ENCODE results near the gene RPS14. TPM values are rescaled to one million over a fixed set of nuclear protein-coding genes. Genes with fewer than 3 reads are reported as not detected.

The RPS14 gene
- total RNA-seq, 1 donor from 2014 or later = 2,586 TPM

DNA sequence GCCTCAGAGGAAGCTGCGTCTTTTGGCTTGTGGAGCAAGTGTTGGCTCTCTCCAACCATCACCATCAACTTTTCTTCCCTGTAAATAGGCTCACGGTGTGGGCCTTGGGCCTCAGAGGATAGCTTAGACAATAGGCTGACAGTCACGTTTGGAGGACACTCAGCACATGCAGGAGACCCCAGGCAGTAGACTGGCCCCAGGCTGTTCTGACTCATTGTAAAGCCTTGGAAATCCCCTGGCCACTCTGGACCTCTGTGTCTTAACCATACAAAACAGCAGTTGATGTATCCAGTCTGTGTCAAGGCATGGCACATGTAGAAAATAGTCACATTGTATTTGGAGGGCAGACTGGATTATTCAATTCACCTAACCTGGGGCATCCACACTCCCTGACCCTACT, 55.4 kb downstream of the RPS14 start:
- no peaks in the 10 kb centered on the region for H3K27me3 Mint-ChIP-seq (ENCODE audit: low read depth)
- TF ChIP-seq, protein P1, sequence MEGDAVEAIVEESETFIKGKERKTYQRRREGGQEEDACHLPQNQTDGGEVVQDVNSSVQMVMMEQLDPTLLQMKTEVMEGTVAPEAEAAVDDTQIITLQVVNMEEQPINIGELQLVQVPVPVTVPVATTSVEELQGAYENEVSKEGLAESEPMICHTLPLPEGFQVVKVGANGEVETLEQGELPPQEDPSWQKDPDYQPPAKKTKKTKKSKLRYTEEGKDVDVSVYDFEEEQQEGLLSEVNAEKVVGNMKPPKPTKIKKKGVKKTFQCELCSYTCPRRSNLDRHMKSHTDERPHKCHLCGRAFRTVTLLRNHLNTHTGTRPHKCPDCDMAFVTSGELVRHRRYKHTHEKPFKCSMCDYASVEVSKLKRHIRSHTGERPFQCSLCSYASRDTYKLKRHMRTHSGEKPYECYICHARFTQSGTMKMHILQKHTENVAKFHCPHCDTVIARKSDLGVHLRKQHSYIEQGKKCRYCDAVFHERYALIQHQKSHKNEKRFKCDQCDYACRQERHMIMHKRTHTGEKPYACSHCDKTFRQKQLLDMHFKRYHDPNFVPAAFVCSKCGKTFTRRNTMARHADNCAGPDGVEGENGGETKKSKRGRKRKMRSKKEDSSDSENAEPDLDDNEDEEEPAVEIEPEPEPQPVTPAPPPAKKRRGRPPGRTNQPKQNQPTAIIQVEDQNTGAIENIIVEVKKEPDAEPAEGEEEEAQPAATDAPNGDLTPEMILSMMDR (IDR thresholded peaks at IDR 0.05; ENCODE audit: unreplicated experiment) = no peak
- peaks cover 34% of the 10 kb centered on the region for H3K36me3 Mint-ChIP-seq
- H3K27ac Mint-ChIP-seq = no peak overlapping the region
- no peak overlapping the region for H3K4me3 Mint-ChIP-seq
- DNase-seq (ENCODE audit: low spot score in 2 of 2, unreplicated experiment in 2 of 2) = no peak
- H3K9me3 Mint-ChIP-seq = no peaks in the 10 kb centered on the region
- no peaks in the 10 kb centered on the region for H3K4me1 Mint-ChIP-seq

DNA sequence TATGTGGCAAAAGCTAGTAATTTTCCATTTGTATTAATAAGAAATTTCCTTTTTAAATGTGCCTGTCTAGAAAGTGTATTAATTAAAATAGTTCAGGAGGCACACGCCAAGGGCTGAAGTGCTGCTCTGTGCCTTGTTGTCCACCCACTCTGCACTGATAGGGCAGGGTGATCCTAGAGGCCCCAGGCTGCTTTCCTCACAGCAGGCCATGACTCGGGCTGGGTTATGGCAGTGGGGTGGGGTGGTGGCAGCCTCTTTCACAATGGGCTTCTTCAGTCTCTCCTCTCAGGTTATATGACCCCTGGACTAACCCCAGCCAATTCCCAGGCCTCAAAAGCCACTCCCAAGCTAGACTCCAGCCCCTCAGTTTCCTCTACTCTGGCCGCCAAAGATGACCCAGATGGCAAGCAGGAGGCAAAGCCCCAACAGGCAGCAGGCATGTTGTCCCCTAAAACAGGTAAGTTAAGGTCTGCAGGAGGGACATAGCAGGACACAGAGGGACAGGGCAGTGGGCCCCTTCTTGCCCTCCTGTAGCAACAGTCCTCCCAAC, 56.4 kb downstream of the RPS14 start:
- no peak for DNase-seq (ENCODE audit: low spot score in 2 of 2, unreplicated experiment in 2 of 2)
- Mint-ChIP-seq H3K36me3 (peaks cover 30% of the 10 kb centered on the region), H3K27ac (no peak overlapping the region), H3K27me3 (ENCODE audit: low read depth) (no peaks in the 10 kb centered on the region), H3K4me1 (no peaks in the 10 kb centered on the region), H3K9me3 (no peaks in the 10 kb centered on the region), H3K4me3 (no peak overlapping the region)
- TF ChIP-seq, protein P1 (IDR thresholded peaks at IDR 0.05; ENCODE audit: unreplicated experiment) = no peak

DNA sequence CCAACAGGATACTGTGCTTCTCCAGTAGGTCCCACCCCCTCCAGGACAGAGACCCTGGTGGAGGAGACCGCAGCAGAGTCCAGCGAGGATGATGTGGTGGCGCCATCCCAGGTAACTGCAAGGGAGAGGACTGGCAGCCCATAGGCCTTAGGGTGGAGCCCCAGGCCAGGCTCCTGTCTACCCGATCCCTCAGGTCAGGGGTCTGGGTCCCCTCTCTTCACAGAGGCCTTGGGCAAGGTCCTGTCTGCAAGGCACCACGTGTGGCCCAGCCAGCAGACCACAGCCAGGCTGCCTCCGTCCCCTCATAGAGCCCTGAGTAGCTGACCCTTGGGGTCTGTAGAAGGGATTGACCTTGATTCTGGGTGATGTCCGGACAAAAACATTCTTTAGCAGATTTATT, 56.9 kb downstream of the RPS14 start:
- no peak for DNase-seq (ENCODE audit: low spot score in 2 of 2, unreplicated experiment in 2 of 2)
- Mint-ChIP-seq H3K27me3 (ENCODE audit: low read depth) (no peaks in the 10 kb centered on the region), H3K9me3 (no peaks in the 10 kb centered on the region), H3K36me3 (peaks cover 28% of the 10 kb centered on the region), H3K4me3 (no peak overlapping the region), H3K4me1 (no peaks in the 10 kb centered on the region), H3K27ac (no peak overlapping the region)
- TF ChIP-seq, protein P1 (IDR thresholded peaks at IDR 0.05; ENCODE audit: unreplicated experiment) = no peak

Other genes with a start within 250 kb of the RPS14 start
- gene CAMK2A, start 160.0 kb downstream of the RPS14 start, total RNA-seq = 3.9 to 4.1 TPM (median 4.0 TPM) in 3 replicates
- 18.5 to 19.1 TPM (median 18.8 TPM) in 3 replicates for gene ARSI, start 146.8 kb downstream of the RPS14 start, total RNA-seq
- gene TCOF1, start 92.0 kb downstream of the RPS14 start, total RNA-seq = 53.7 to 58.8 TPM (median 55.7 TPM) in 3 replicates
- gene CD74, start 36.8 kb downstream of the RPS14 start, total RNA-seq = 16.1 to 17.1 TPM (median 16.9 TPM) in 3 replicates
- gene NDST1, start 58.4 kb upstream of the RPS14 start, total RNA-seq = 129 to 132 TPM (median 132 TPM) in 3 replicates
- 84.4 to 86.6 TPM (median 85.3 TPM) in 3 replicates for gene SYNPO, start 190.9 kb upstream of the RPS14 start, total RNA-seq
- gene MYOZ3, start 211.5 kb upstream of the RPS14 start, total RNA-seq = 8.5 to 9.4 TPM (median 8.5 TPM) in 3 replicates

Measured in mesothelial cell of epicardium (in vitro differentiated cells).